ENCODE measurements around the gene MMP17. TPM values are rescaled to one million over a fixed set of nuclear protein-coding genes. Genes with fewer than 3 reads are reported as not detected.

The MMP17 gene
- polyA plus RNA-seq, 1 of the 3 experiments (the other 2 are of a cell fraction) = 14.0 TPM

DNA sequence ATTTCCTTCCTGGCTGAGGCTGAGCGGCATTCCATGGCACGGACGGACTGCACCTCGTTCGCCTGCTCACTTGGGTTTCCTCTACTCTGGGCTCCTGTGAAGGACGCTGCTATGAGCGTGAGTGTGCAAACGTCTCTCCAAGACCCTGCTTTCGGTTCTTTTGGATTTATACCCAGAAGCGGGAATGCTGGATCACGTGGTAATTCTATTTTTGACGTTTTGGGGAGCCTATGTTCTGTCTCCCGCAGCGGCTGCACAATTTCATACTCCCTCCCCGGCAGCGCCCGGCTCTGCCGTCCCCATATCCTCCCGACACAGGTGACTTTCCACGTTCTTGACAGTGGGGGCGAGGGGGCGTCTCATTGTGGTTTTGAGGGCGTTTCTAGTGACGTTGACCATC is 20.6 kb downstream of the MMP17 start:
- Histone ChIP-seq H3K9ac (no peak overlapping the region), H3K79me2 (ENCODE audit: insufficient read depth) (no peaks in the 10 kb centered on the region), H3K9me3 (no peaks in the 10 kb centered on the region), H3K4me3 (ENCODE audit: low read depth in 2 of 2, low read length in 1 of 2) (no peak overlapping the region), H4K20me1 (ENCODE audit: insufficient read depth) (no peaks in the 10 kb centered on the region), H3F3A (replicated peaks; ENCODE audit: insufficient read depth) (no peaks in the 10 kb centered on the region), H3K27ac (ENCODE audit: low read depth in 2 of 2, low read length in 1 of 2) (no peak overlapping the region), H3K4me2 (no peak overlapping the region), H3K36me3 (replicated peaks in 1 of 2; ENCODE audit: control insufficient read depth in 1 of 2, insufficient read depth in 2 of 2, low read length in 1 of 2) (no peaks in the 10 kb centered on the region), H2AFZ (ENCODE audit: low read depth) (no peak overlapping the region), H3K9me2 (no peaks in the 10 kb centered on the region), H3K27me3 (ENCODE audit: insufficient read depth) (no peaks in the 10 kb centered on the region), H3K4me1 (ENCODE audit: control insufficient read depth in 1 of 2, insufficient read depth in 2 of 2, low read depth in 1 of 2, low read length in 1 of 2) (peaks cover 0 to 6% of the 10 kb centered on the region in 2 experiments; a peak in 1 of 4 replicates)
- TF ChIP-seq SIN3A (IDR thresholded peaks at IDR 0.05; ENCODE audit: borderline replicate concordance, low read depth, low read length) = no peak
- TF ChIP-seq RFX5 (IDR thresholded peaks at IDR 0.05; ENCODE audit: low read length) = no peak
- TF ChIP-seq YY1 (IDR thresholded peaks at IDR 0.05; ENCODE audit: low read depth) = no peak
- POLR2A ChIA-PET = no interaction called here
- WGBS (ENCODE audit: low lambda C conversion rate) = 86% methylated on average over 22 of the region's 24 CpGs
- CTCF ChIA-PET = interaction anchor here (1.0 kb wide), 1 partner anchor 10 kb away, joined by 3 read pairs; no protein-coding TSS in a partner anchor
- no peak for DNase-seq

DNA sequence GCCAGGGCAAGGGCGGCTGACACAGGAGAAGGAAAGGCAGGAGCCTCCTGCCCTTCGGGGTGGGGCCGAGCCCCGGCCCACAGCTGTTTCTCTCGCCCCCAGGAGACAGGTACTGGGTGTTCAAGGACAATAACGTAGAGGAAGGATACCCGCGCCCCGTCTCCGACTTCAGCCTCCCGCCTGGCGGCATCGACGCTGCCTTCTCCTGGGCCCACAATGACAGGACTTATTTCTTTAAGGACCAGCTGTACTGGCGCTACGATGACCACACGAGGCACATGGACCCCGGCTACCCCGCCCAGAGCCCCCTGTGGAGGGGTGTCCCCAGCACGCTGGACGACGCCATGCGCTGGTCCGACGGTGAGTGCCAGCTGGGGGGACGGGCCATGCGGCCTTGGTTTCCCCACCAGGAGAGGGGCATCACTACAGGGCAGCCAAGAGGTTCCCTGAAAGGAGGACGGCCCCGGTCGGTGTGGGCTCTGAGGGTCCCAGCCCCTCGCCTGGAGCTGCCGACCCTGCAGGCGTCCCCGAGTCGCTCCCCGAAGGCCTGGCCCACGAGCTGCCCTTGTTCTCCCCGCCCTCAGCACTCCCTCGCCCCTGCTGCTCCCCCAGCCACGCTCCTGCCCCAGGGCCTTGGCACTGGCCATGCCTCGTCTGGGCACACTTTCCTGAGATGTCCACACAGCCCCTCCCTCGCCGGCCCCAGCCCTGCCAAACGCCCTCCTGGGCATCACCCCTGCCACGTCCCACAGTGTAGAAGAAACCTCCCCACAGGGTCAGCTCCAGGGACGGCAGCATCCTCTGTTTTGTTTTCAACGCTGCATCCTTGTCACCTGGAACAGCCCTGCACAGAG is 21.7 kb downstream of the MMP17 start:
- no peak overlapping the region for H3K4me3 ChIP-seq (ENCODE audit: low read depth in 2 of 2, low read length in 1 of 2)
- H3K27me3 ChIP-seq (ENCODE audit: insufficient read depth) = no peaks in the 10 kb centered on the region
- H3F3A ChIP-seq (replicated peaks; ENCODE audit: insufficient read depth) = no peaks in the 10 kb centered on the region
- no peak for TF ChIP-seq NRF1 (IDR thresholded peaks at IDR 0.05; ENCODE audit: low read depth, low read length)
- no peak for TF ChIP-seq FOXM1 (IDR thresholded peaks at IDR 0.05; ENCODE audit: low read depth)
- TF ChIP-seq FOSL2 (IDR thresholded peaks at IDR 0.05; ENCODE audit: borderline replicate concordance, low read depth) = no peak
- no peak for TF ChIP-seq EP300 (IDR thresholded peaks at IDR 0.05; ENCODE audit: borderline replicate concordance in 1 of 2, low read depth in 1 of 2, low read length in 1 of 2)
- TF ChIP-seq, protein P1, sequence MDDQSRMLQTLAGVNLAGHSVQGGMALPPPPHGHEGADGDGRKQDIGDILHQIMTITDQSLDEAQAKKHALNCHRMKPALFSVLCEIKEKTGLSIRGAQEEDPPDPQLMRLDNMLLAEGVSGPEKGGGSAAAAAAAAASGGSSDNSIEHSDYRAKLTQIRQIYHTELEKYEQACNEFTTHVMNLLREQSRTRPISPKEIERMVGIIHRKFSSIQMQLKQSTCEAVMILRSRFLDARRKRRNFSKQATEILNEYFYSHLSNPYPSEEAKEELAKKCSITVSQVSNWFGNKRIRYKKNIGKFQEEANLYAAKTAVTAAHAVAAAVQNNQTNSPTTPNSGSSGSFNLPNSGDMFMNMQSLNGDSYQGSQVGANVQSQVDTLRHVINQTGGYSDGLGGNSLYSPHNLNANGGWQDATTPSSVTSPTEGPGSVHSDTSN (IDR thresholded peaks at IDR 0.05) = no peak
- H3K9me2 ChIP-seq = no peaks in the 10 kb centered on the region
- H3K36me3 ChIP-seq (replicated peaks in 1 of 2; ENCODE audit: control insufficient read depth in 1 of 2, insufficient read depth in 2 of 2, low read length in 1 of 2) = no peaks in the 10 kb centered on the region
- no peak for DNase-seq
- ChIA-PET POLR2A (no interaction called here), CTCF (interaction anchor here (0.8 to 1.0 kb wide), 2 partner anchors 11 to 14 kb away, joined by 3 read pairs; no protein-coding TSS in a partner anchor)
- H4K20me1 ChIP-seq (ENCODE audit: insufficient read depth) = no peaks in the 10 kb centered on the region
- no peak overlapping the region for H3K4me2 ChIP-seq
- H2AFZ ChIP-seq (ENCODE audit: low read depth) = no peak overlapping the region
- 88% methylated on average over 31 of the region's 47 CpGs for WGBS (ENCODE audit: low lambda C conversion rate)
- H3K79me2 ChIP-seq (ENCODE audit: insufficient read depth) = no peaks in the 10 kb centered on the region
- no peaks in the 10 kb centered on the region for H3K9me3 ChIP-seq
- no peak overlapping the region for H3K9ac ChIP-seq
- H3K27ac ChIP-seq (ENCODE audit: low read depth in 2 of 2, low read length in 1 of 2) = no peak overlapping the region
- peaks cover 0 to 6% of the 10 kb centered on the region in 2 experiments; a peak in 1 of 4 replicates for H3K4me1 ChIP-seq (ENCODE audit: control insufficient read depth in 1 of 2, insufficient read depth in 2 of 2, low read depth in 1 of 2, low read length in 1 of 2)
